Stimulated activated CD4-positive, alpha-beta T cell treated with anti-CD3 and anti-CD28 coated beads, Interleukin-2, amount 100 ng/mL, for 24 hours (primary cell): Measurements from ENCODE around the gene TM9SF1.

Experiments
- DNase-seq, 2 donors: peaks; one replicate each; pipeline ENCODE4 v3.0.0-alpha.2; 2020

TM9SF1 gene

DNA sequence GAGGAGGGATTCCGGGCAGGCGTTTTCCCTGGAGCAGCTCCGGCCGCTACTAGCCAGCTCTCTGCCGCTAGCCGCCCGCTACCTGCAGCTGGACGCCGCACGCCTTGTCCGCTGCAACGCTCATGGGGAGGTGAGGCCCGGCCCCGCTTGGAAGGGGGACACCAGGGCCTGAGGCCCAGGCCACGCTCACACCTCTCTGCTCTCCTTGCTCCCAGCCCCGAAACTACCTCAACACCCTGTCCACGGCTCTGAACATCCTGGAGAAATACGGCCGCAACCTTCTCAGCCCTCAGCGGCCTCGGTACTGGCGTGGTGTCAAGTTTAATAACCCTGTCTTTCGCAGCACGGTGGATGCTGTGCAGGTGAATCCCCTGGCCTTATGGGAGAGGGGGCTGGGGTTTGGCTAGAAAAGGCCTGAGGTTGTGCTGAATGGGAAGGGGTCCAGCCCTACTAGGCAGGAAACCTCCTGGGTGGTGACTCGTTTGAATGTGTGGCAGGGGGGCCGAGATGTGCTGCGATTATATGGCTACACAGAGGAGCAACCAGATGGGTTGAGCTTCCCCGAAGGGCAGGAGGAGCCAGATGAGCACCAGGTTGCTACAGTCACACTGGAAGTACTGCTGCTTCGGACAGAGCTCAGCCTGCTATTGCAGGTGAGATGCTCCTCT lies 47.3 kb downstream of the TM9SF1 start:
- no peak for DNase-seq

DNA sequence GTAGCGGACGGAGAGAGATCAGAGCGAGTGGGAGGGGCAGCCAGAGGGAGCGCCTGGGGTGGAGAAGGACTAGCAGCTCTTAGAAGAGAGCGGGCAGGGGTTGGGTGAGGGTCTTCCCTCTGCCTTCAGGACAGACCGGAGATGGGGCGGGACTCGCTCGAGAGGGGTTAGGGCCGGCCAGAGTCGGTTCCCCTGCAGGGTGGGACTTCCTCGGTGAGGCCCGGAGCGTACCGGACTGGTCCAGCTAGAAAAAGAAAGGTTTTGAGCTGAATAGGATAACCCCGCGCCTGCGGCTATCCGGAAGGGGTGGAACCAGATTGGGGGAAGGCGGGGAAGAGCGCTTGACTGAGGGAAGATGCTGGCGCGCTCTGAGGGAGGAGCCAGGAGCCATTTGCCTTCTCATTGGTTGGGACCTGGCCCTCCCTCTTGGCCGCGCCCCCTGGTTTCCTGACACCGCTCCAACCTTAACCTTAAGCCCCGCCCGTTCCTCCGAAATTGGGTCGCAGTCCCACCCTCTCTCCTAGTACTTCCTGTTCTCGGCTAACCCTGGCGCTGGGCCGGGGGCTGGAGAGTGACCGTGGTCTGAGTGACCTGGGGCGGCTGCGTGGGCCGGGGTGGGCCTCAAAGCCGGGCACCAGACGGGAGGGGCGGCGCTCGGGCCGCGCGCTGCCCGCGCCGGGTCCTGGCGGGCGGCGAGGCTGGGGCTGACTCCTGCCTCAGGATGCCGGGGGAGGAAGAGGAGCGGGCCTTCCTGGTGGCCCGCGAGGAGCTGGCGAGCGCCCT lies 48.1 kb downstream of the TM9SF1 start, which contains the start of gene RNF31:
Gene RNF31 (plus strand): TSS at position 521 of the 783 bp plus-strand sequence. CDS start 201 bp downstream, at position 722.
- peak; percentile 98 for DNase-seq

DNA sequence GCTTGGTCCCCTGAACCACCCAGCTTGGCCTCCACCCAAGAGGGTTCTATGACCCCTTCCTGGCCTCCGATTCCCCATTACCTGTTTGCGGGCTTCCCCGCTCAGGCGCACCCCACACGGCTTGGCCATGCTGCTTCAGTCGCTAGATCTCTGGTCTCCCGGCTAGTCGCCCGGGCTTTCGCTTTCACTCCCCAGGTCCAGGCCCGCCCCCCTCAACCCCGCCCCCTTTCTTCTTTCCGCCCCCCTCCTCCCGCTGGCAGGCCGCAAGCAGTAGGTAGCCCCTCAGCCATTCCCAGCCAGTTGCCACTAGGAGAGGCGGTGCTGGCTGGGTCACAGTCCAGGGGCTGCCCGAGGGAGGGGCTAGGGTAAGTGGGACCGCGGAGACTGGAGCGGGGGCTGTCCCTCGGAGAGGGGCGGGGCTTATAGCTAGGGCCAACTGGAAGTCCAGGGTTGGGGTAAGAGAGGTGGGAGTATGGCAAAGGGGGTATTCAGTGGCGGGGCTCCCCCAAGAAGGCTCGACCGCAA lies 48.7 kb downstream of the TM9SF1 start, which contains the start of gene PSME2:
Gene PSME2 (minus strand): TSS at position 158 of the 525 bp plus-strand sequence. CDS start 29 bp downstream, at position 129.
- peak; percentile 89 to 93 for DNase-seq

DNA sequence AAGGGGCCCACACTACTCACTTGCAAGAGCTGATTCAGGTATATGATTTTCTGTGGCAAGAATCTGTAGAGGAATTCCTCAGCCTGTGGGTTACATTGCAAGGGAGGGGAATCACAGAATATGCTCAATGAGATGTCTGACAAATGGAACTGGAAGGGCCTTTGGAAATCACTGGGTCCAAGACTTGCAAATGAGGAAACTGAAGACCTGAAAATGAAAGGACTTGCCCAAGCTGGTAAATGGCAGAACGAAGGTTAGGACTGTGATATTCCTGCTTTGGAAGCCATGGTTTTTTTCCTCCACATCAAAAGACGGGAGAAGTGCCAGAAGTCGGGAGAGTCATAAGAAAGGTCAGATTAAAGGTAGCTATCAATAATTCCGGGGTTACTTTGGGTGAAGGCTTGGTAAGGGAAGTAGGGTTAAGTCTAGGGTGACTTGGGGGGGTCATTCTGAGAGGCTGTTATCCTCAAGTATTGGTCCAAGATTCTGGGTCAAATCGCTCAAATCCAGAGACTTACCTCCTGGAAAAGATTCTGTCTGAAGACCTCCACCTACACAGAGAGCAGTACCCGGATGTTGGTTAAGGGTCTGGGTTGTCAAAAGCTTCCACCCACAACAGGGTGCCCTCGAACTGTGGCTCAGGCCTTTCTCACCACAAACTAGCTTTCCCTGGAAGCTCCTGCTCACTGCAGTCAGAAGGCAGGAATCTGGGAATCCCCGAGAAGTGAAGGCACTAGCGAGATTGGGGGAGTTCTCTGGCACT lies 49.4 kb downstream of the TM9SF1 start:
- peak in 1 of 2 donors; percentile 14 for DNase-seq

DNA sequence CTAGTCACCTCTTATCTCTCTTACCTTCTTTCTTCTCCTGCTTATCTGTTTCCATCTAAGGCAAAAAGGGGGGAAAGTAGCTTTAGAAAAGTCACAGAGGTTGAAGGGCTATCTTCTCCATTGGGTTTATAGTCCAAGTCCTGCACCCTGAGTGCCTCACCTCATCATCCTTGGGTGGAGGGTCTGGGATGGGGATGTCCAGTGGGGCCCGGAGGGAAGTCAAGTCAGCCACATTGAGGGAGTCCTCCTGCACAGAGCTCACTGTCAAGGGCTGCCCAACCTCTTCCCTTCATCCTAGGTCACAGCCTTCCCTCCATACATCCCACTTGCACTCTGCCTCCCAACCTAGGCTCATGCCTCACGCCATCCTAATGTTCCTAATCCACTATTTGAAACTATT lies 50.0 kb downstream of the TM9SF1 start:
- no peak for DNase-seq

DNA sequence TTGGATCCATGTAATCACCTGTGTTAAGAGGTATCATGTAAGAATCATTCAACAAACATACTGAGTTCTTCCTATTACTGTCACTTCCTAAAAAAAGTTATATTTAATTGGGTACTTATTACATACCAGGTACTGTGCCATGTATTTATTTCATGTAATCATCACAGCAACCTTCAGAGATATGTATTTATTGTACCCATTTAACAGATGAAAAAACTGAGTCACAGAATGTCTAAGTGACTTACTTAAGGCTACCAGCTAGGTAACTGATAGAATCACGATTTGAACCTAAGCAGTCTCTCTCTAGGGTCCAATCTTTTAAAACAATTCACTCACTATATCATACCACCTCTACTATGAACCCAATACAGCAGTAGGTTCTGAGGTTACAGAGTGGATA lies 50.8 kb downstream of the TM9SF1 start:
- DNase-seq: no peak

DNA sequence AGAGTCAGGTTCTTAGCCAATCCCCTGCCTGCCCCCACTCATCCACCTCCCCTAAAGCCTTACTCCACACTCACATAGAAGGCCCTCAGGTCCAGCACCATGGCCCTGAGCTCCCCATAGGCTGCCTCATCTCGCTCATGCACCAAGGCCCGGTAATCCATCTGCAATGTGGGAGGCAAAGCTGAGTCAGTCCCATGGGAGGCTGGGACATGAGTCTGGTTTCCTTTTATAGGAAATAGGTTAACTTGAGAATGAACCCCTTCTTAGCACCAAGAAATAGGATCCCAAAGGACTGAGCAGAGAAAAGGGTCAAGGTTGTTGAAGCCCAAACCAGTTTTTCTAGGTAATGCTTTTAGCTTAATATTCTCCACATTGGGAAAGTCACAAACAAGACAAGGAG lies 51.7 kb downstream of the TM9SF1 start:
- no peak for DNase-seq

DNA sequence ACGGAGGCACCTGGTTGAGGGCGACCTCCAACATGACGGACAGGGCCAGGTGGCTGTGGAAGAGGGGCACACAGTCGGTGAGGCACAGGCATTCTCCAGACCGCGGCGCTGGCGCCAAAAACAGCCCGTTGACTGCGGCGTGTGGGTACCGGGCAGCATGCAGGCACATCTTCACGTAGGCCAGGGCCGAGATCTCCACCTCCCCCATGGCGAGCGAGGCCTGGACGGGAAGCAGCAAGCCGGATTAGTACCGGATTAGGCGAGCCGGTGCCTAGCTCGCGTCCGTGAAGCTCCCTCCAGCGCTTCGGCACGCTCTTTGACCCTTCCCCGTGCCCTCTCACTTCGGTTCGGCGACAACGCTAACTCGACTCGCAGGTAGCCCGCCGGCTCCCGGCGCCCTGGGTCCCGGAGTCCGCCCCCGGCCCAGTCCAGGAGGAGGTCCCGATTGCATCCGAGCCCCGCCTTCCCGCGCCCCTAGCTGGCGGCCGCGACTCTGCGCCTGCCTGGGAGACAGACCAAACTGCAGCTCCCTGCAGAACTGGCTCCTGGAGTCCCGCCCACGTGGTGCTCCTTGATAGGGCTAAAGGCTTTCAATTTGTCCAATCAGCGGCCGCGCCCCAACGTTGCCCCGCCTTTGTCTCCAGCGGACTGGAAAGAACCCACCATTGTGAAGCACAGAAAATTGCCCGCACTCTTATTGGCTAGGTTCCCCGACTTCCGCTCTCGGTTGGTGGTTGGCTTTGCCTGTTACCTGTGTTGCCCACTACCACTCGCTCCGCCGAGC lies 54.0 kb downstream of the TM9SF1 start, which contains the start of gene EMC9:
Gene EMC9 (minus strand): TSS at position 495 of the 784 bp plus-strand sequence. CDS start 287 bp downstream, at position 208.
- DNase-seq: peak; percentile 100

DNA sequence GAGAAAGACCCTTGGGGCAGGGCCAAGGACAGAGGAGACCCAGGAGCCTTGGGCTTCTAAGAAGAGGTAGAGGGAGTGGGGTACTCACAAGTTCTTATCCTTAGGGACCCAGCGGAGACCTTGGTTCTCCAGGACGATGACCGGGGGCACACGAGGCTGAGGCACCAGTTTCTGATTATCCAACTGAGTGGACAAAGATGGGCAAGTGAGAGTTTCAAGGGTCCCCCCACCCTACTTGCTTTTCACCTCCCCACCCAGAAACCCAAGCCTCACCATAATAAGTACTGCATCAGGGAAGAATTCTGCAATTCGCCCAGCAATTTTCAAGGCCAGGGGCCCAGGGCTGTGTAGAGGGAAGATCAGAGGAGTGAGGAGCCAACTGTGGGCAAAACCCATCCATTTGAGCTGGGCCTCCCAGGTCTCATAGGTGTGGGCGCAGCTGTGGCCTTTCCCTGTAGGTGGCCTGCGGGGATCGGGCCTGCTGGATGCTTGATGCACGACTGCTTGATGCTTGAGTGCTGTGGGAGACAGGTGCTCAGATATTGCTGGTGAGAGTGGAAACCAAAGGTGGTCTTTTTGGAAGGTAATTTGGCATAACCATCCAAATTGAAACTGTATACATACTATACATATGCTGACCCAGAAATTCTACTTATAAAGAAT lies 55.8 kb downstream of the TM9SF1 start:
- peak in 1 of 2 donors; percentile 45 for DNase-seq
